Large intestine (tissue), 3 donors: ENCODE measurements around the gene ZNF827. TPM values are rescaled to one million over a fixed set of nuclear protein-coding genes. Genes with fewer than 3 reads are reported as not detected.

ENCODE experiments used
- DNase-seq, 2 donors: peaks; one replicate each; pipeline versions ENCODE4 v3.0.0 to v3.0.0-alpha.2; 2013
- H3K27ac ChIP-seq: one replicate; pipeline ENCODE4 v1.5.1; 2013; ENCODE audit warnings: low read length
- H3K27me3 ChIP-seq: 2 replicates; pipeline ENCODE4 v1.6.1; 2013; ENCODE audit warnings: low read length; ENCODE audit not compliant: control insufficient read depth, insufficient read depth
- H3K36me3 ChIP-seq: 2 replicates; pipeline ENCODE4 v1.6.1; 2013; ENCODE audit warnings: low read length; ENCODE audit not compliant: control insufficient read depth, insufficient read depth
- H3K4me1 ChIP-seq: one replicate; pipeline ENCODE4 v1.6.1; 2013; ENCODE audit warnings: low read length; ENCODE audit not compliant: control insufficient read depth, insufficient read depth
- H3K4me3 ChIP-seq: one replicate; pipeline ENCODE4 v1.5.1; 2013; ENCODE audit warnings: low read length
- H3K9me3 ChIP-seq: one replicate; pipeline ENCODE4 v1.6.1; 2013; ENCODE audit warnings: mild to moderate bottlenecking, low read depth, low read length, moderate library complexity; ENCODE audit not compliant: control insufficient read depth
- WGBS: methylation state at CpG from one replicate; pipeline ENCODE4 v1.1.5; 2013; ENCODE audit warnings: low lambda C conversion rate; ENCODE audit not compliant: insufficient coverage; 5-methylcytosine and 5-hydroxymethylcytosine counted together
- polyA plus RNA-seq: library from polyadenylated mRNA; unstranded; fragments of 120-200 nt; gene quantifications from one replicate; pipeline ENCODE4 v1.2.1, GENCODE V29; 2013

The ZNF827 gene
- polyA plus RNA-seq, 1 donor, result 34.2 TPM

GRCh38 chr4:145888393-145888792, 50.2 kb downstream of the ZNF827 start:
- Histone ChIP-seq H3K4me3 (no peak overlapping the region), H3K9me3 (no peaks in the 10 kb centered on the region), H3K4me1 (no peaks in the 10 kb centered on the region), H3K36me3 (peaks cover 49% of the 10 kb centered on the region), H3K27ac (no peak overlapping the region), H3K27me3 (no peaks in the 10 kb centered on the region)
- WGBS, result 100% methylated on average over 1 of the region's 2 CpGs
- DNase-seq, result no peak

GRCh38 chr4:145887241-145887991, 51.2 kb downstream of the ZNF827 start:
- Histone ChIP-seq H3K4me3 (no peak overlapping the region), H3K9me3 (no peaks in the 10 kb centered on the region), H3K4me1 (no peaks in the 10 kb centered on the region), H3K27me3 (no peaks in the 10 kb centered on the region), H3K36me3 (peaks cover 49% of the 10 kb centered on the region), H3K27ac (no peak overlapping the region)
- DNase-seq, result no peak
- 80% methylated on average over 1 of the region's 11 CpGs for WGBS

- Histone ChIP-seq H3K9me3 (no peaks in the 10 kb centered on the region), H3K27me3 (no peaks in the 10 kb centered on the region), H3K4me1 (peaks cover 4% of the 10 kb centered on the region), H3K27ac (no peak overlapping the region), H3K36me3 (peaks cover 46% of the 10 kb centered on the region), H3K4me3 (no peak overlapping the region)
- no peak for DNase-seq
Observed at GRCh38 chr4:145886871-145887240, 51.8 kb downstream of the ZNF827 start.

GRCh38 chr4:145885666-145886065, 53.0 kb downstream of the ZNF827 start:
- no peak for DNase-seq
- Histone ChIP-seq H3K27ac (no peak overlapping the region), H3K36me3 (peaks cover 40% of the 10 kb centered on the region), H3K27me3 (no peaks in the 10 kb centered on the region), H3K9me3 (no peaks in the 10 kb centered on the region), H3K4me3 (no peak overlapping the region), H3K4me1 (peaks cover 8% of the 10 kb centered on the region)
- no CpG with 5 or more reads among the region's 9 CpGs for WGBS

GRCh38 chr4:145884775-145885174, 53.8 kb downstream of the ZNF827 start:
- no peak overlapping the region for H3K4me3 ChIP-seq
- peaks cover 8% of the 10 kb centered on the region for H3K4me1 ChIP-seq
- peaks cover 38% of the 10 kb centered on the region for H3K36me3 ChIP-seq
- DNase-seq, result no peak
- no peaks in the 10 kb centered on the region for H3K27me3 ChIP-seq
- 100% methylated on average over 1 of the region's 1 CpG for WGBS
- H3K27ac ChIP-seq, result no peak overlapping the region
- no peaks in the 10 kb centered on the region for H3K9me3 ChIP-seq

GRCh38 chr4:145883101-145883694, 55.4 kb downstream of the ZNF827 start:
- Histone ChIP-seq H3K4me3 (no peak overlapping the region), H3K4me1 (peaks cover 8% of the 10 kb centered on the region), H3K27ac (no peak overlapping the region), H3K9me3 (no peaks in the 10 kb centered on the region), H3K27me3 (no peaks in the 10 kb centered on the region), H3K36me3 (peaks cover 37% of the 10 kb centered on the region)
- no peak for DNase-seq
- WGBS, result no CpG with 5 or more reads among the region's 4 CpGs

- no CpG with 5 or more reads among the region's 7 CpGs for WGBS
- H3K27ac ChIP-seq, result no peak overlapping the region
- no peaks in the 10 kb centered on the region for H3K27me3 ChIP-seq
- no peak overlapping the region for H3K4me3 ChIP-seq
- peaks cover 8% of the 10 kb centered on the region for H3K4me1 ChIP-seq
- DNase-seq, result no peak
- H3K36me3 ChIP-seq, result peaks cover 33% of the 10 kb centered on the region
- no peaks in the 10 kb centered on the region for H3K9me3 ChIP-seq
Observed at GRCh38 chr4:145882604-145883003, 56.0 kb downstream of the ZNF827 start.

GRCh38 chr4:145881989-145882388, 56.6 kb downstream of the ZNF827 start:
- peak; percentile 72 to 84 for DNase-seq
- peaks cover 8% of the 10 kb centered on the region for H3K4me1 ChIP-seq
- WGBS, result 60% methylated on average over 1 of the region's 8 CpGs

GRCh38 chr4:145881576-145881975, 57.0 kb downstream of the ZNF827 start:
- Histone ChIP-seq H3K27ac (peak overlapping the region; percentile 1), H3K9me3 (no peaks in the 10 kb centered on the region), H3K4me3 (no peak overlapping the region), H3K36me3 (peaks cover 26% of the 10 kb centered on the region), H3K4me1 (peaks cover 8% of the 10 kb centered on the region), H3K27me3 (no peaks in the 10 kb centered on the region)
- DNase-seq, result no peak
- no CpG with 5 or more reads among the region's 4 CpGs for WGBS

More at GRCh38 chr4:145881989-145882388, 56.6 kb downstream of the ZNF827 start:
- H3K27me3 ChIP-seq, result no peaks in the 10 kb centered on the region
- no peak overlapping the region for H3K4me3 ChIP-seq
- peaks cover 30% of the 10 kb centered on the region for H3K36me3 ChIP-seq
- peak overlapping the region; percentile 1 for H3K27ac ChIP-seq
- H3K9me3 ChIP-seq, result no peaks in the 10 kb centered on the region

- Histone ChIP-seq H3K9me3 (no peaks in the 10 kb centered on the region), H3K27ac (no peak overlapping the region), H3K4me1 (peaks cover 8% of the 10 kb centered on the region), H3K27me3 (no peaks in the 10 kb centered on the region), H3K36me3 (peaks cover 23% of the 10 kb centered on the region), H3K4me3 (no peak overlapping the region)
- WGBS, result 100% methylated on average over 1 of the region's 9 CpGs
- DNase-seq, result no peak
Observed at GRCh38 chr4:145880355-145880960, 58.2 kb downstream of the ZNF827 start.
